Fibroblast of pulmonary artery (primary cell): ENCODE results near the gene CSF3.

ENCODE experiments used
- DNase-seq: peaks from one replicate; pipeline ENCODE4 v3.0.0-alpha.2; 2010; ENCODE audit warnings: low read depth
- H3K4me3 ChIP-seq: replicated peaks from 2 replicates; pipeline ENCODE4 v1.5.1; 2011; ENCODE audit warnings: low read depth, mild to moderate bottlenecking, control low read depth, low read length, moderate library complexity
- CTCF ChIP-seq: IDR thresholded peaks from 2 replicates; pipeline ENCODE4 v1.5.1; 2011; ENCODE audit warnings: mild to moderate bottlenecking, control low read depth, low read length, inconsistent platforms; ENCODE audit errors: missing control alignments

Gene CSF3

GRCh38 chr17:40024901-40025300 lies 9.7 kb downstream of the CSF3 start:
- no peak overlapping the region for H3K4me3 ChIP-seq
- no peak for TF ChIP-seq CTCF
- DNase-seq, result no peak

GRCh38 chr17:40025559-40025958 lies 10.3 kb downstream of the CSF3 start:
- TF ChIP-seq CTCF, result no peak
- DNase-seq, result no peak
- no peak overlapping the region for H3K4me3 ChIP-seq

DNA sequence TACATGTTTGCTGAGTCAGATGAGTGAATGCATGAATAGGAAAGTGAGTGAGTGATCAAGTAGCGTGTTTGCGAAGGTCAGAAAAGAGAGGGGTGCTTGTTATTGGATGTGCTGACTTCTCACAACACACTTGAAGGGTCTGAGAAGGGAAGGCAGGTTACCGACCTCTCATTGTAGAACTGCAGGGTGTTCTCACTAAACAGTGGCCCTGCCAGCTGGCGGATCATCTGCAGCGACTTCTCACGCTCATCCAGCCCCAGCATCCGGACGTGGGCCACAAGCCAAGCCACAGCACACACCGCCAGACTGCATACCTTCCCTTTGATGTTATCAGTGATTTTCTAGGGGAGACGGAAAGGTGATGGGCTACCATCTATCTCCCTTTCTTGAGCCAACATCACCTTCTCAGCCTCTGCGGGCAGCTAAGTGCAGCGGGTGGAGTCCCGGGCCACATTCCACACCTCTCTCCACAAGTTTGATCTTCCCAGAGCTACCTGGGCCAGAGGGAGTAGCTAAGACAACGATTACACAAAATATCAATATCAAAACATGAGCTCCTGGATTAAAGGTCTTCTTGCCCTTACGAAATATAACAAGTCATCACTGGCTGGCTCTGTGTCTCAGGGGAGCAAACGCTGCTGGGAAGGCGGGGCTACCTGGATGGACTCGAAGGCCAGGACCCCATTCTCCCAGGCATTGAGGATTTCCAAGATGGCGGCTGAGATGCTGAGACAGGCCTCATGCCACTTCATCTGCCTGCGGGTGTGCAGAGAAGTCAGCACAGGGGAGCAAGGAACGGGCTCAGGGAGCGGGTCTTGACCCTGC lies 11.0 kb downstream of the CSF3 start:
- no peak for TF ChIP-seq CTCF
- DNase-seq, result peak; percentile 35
- no peak overlapping the region for H3K4me3 ChIP-seq

DNA sequence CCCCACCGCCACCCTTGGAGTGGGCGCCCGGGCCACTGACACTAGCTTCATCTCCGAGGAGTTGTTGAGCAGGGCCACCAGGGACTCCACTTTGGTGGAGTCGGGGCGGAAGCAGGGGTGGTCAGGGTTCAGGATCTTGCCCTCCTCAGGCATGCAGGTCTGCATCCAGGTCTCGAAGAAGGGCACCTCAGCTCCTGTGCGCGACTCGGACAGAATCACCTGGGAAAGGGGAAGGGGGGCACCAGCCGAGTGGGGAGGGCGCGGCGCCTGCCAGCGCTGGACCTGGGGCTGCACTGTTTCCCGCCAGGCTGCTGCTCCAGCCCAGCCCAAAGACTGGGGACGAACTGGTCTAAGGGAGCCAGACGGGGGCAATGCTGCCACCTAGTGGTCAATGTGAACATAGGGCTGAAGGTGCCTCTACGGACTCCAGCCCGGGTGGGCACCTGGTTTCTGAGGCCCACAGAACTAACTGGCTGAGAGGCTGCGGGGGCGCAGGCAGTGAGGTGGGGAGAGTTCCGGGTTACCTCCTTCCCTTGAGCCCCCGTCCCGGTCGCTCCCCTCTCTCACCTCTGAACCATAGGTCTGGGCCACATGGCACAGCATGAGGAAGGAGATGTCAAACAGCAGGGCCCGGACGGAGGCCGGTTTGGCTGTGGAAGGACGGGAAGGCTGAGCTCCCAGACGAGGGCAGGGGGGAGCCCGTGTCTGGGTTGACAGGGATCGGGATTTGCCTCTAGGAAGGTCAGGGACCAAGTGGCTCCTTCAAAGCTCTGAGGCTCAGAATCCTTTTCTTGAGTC lies 11.8 kb downstream of the CSF3 start:
- peak; percentile 87 for DNase-seq
- H3K4me3 ChIP-seq, result no peak overlapping the region
- TF ChIP-seq CTCF, result peak; percentile 85

DNA sequence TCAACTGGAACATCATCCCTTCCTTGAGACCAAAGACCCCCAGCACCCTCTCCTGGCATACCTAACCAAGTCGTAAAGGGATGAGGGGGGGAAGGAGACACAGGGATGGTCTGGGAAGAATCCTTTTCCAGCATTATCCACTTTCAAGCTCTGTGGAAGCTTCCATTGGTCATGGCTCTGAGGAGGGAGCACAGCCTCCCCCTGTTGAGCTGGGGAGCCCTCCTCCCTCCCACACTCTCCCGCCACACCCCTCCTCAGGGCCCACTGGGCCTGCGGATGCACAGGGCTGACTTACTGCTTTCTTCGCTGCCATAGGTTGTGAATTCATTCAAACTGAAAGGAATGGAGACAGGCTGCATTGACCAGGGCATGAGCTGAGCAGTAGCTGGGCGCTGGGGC lies 12.4 kb downstream of the CSF3 start:
- no peak overlapping the region for H3K4me3 ChIP-seq
- TF ChIP-seq CTCF, result no peak
- no peak for DNase-seq

DNA sequence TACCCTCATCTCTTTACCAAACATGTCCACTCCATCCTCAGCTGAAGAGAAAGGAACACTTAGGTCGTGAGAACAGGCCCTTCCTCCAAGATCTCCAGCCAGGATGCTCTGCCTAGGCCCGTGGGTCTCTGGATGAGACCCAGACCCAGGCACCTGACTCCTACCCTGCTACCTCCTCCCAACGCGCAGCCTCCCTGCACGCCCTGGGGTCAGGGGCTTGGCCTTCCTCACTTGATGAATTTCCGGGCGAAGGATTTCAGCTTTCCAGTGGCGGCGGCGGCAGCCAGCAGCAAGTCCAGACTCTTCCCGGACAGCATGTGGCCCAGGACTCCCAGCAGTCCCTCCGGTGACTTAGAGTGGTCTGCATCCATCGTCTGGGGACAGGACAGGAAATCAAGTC lies 13.4 kb downstream of the CSF3 start:
- no peak overlapping the region for H3K4me3 ChIP-seq
- TF ChIP-seq CTCF, result no peak
- DNase-seq, result no peak

GRCh38 chr17:40031706-40032105 lies 16.5 kb downstream of the CSF3 start:
- no peak for DNase-seq
- no peak for TF ChIP-seq CTCF
- no peak overlapping the region for H3K4me3 ChIP-seq
